Kidney epithelial cell (primary cell): ENCODE data around the gene SAMD4A. TPM values are rescaled to one million over a fixed set of nuclear protein-coding genes. Genes with fewer than 3 reads are reported as not detected.
"Not testable (repeated sequence)": the region's sequence is repeated elsewhere in the genome, so short reads cannot be mapped to it uniquely, and the experiment has no call there.

Experiments
- DNase-seq: peaks from one replicate; pipeline ENCODE4 v3.0.0-alpha.2; 2010; ENCODE audit warnings: low read depth
- H3K27me3 ChIP-seq: 2 replicates; pipeline ENCODE4 v1.6.0; 2011; ENCODE audit warnings: low read length; ENCODE audit not compliant: control insufficient read depth, insufficient read depth
- H3K36me3 ChIP-seq: 2 replicates; pipeline ENCODE4 v1.5.1; 2011; ENCODE audit warnings: low read length; ENCODE audit not compliant: control insufficient read depth, insufficient read depth
- H3K4me3 ChIP-seq: 2 replicates; pipeline ENCODE4 v1.5.1; 2011; ENCODE audit warnings: low read depth, mild to moderate bottlenecking, control low read depth, low read length
- CTCF ChIP-seq: IDR thresholded peaks from 2 replicates; pipeline ENCODE4 v1.5.1; 2011; ENCODE audit warnings: mild to moderate bottlenecking, moderate library complexity, low read length, control low read depth, inconsistent platforms; ENCODE audit not compliant: insufficient read depth, poor library complexity, severe bottlenecking
- total RNA-seq: library from RNA; depleted of rRNA; stranded (reverse); fragments of >200 nt; gene quantifications from 2 replicates; pipeline ENCODE4 v1.2.3, GENCODE V29; 2015

Gene SAMD4A
- total RNA-seq, 1 donor from 2014 or later = 14.5 TPM

- DNase-seq = no peak
- no peak for TF ChIP-seq CTCF
- no peaks in the 10 kb centered on the region for H3K27me3 ChIP-seq
- H3K36me3 ChIP-seq = no peaks in the 10 kb centered on the region
- no peak overlapping the region for H3K4me3 ChIP-seq
Measured at GRCh38 chr14:54797556-54797955, 230.6 kb downstream of the SAMD4A start.

- TF ChIP-seq CTCF = no peak
- no peak for DNase-seq
- Histone ChIP-seq H3K36me3 (no peaks in the 10 kb centered on the region), H3K27me3 (no peaks in the 10 kb centered on the region), H3K4me3 (no peak overlapping the region)
Measured at GRCh38 chr14:54797986-54798385, 231.1 kb downstream of the SAMD4A start.

- no peak for TF ChIP-seq CTCF
Measured at GRCh38 chr14:54798465-54799124, 231.7 kb downstream of the SAMD4A start.

GRCh38 chr14:54801482-54801881 lies 234.6 kb downstream of the SAMD4A start:
- not testable (repeated sequence) for H3K4me3 ChIP-seq, H3K27me3 ChIP-seq, DNase-seq, H3K36me3 ChIP-seq

More at GRCh38 chr14:54798465-54799124, 231.7 kb downstream of the SAMD4A start:
- no peak for DNase-seq
- Histone ChIP-seq H3K36me3 (no peaks in the 10 kb centered on the region), H3K27me3 (no peaks in the 10 kb centered on the region), H3K4me3 (no peak overlapping the region)

- DNase-seq = no peak
- H3K27me3 ChIP-seq = peaks cover 4% of the 10 kb centered on the region
- no peaks in the 10 kb centered on the region for H3K36me3 ChIP-seq
- no peak overlapping the region for H3K4me3 ChIP-seq
- TF ChIP-seq CTCF = no peak
Measured at GRCh38 chr14:54803396-54803795, 236.5 kb downstream of the SAMD4A start.

- DNase-seq = no peak
- Histone ChIP-seq H3K4me3 (no peak overlapping the region), H3K36me3 (no peaks in the 10 kb centered on the region), H3K27me3 (peaks cover 4% of the 10 kb centered on the region)
- TF ChIP-seq CTCF = no peak
Measured at GRCh38 chr14:54803926-54804537, 237.1 kb downstream of the SAMD4A start.
